IPS DF 6.9 (cell line): ENCODE data around the gene SH2D3C.

ENCODE experiments used
- DNase-seq: peaks from one replicate; pipeline ENCODE4 v3.0.0-alpha.2; 2013; ENCODE audit warnings: low read depth, low spot score
- H3K27ac ChIP-seq: one replicate; pipeline ENCODE4 v1.5.1; 2013; ENCODE audit warnings: low read length, control low read depth
- H3K27me3 ChIP-seq: 2 replicates; pipeline ENCODE4 v1.6.1; 2013; ENCODE audit warnings: mild to moderate bottlenecking, low read length; ENCODE audit not compliant: control insufficient read depth, insufficient read depth
- H3K36me3 ChIP-seq: 2 replicates; pipeline ENCODE4 v1.6.1; 2013; ENCODE audit warnings: low read length; ENCODE audit not compliant: control insufficient read depth, insufficient read depth
- H3K4me1 ChIP-seq: 2 replicates; pipeline ENCODE4 v1.6.1; 2013; ENCODE audit warnings: low read length; ENCODE audit not compliant: control insufficient read depth, insufficient read depth
- H3K4me3 ChIP-seq: 2 replicates; pipeline ENCODE4 v1.5.1; 2013; ENCODE audit warnings: mild to moderate bottlenecking, low read length
- H3K9me3 ChIP-seq: 2 replicates; pipeline ENCODE4 v1.6.1; 2013; ENCODE audit warnings: low read length, inconsistent platforms; ENCODE audit not compliant: control insufficient read depth, insufficient read depth
- WGBS: extraction: QIAGEN DNeasy Blood & Tissue Kit; methylation state at CpG from one replicate; pipeline ENCODE4 v1.1.7; 2013; ENCODE audit warnings: mixed read lengths, missing lambda C conversion rate; ENCODE audit not compliant: insufficient read length, insufficient coverage; 5-methylcytosine and 5-hydroxymethylcytosine counted together

The SH2D3C gene

GRCh38 chr9:127778280-127779135 lies at the start of gene SH2D3C:
Gene SH2D3C (minus strand): TSS chr9:127778666. CDS start chr9:127778627, 39 bp downstream.
- no CpG with 5 or more reads among the region's 13 CpGs for WGBS
- Histone ChIP-seq H3K36me3 (no peaks in the 10 kb centered on the region), H3K9me3 (no peaks in the 10 kb centered on the region), H3K4me1 (no peaks in the 10 kb centered on the region), H3K27ac (no peak within 1 kb of the TSS), H3K27me3 (no peaks in the 10 kb centered on the region), H3K4me3 (no peak within 1 kb of the TSS)
- DNase-seq, result no peak

- WGBS, result no CpG with 5 or more reads among the region's 7 CpGs
- no peaks in the 10 kb centered on the region for H3K9me3 ChIP-seq
- H3K36me3 ChIP-seq, result no peaks in the 10 kb centered on the region
- H3K4me3 ChIP-seq, result no peak overlapping the region
- DNase-seq, result no peak
- H3K27me3 ChIP-seq, result no peaks in the 10 kb centered on the region
- no peak overlapping the region for H3K27ac ChIP-seq
- peaks cover 6% of the 10 kb centered on the region for H3K4me1 ChIP-seq
These were observed 47.9 kb upstream of the SH2D3C start for GRCh38 chr9:127826253-127826913.

DNA sequence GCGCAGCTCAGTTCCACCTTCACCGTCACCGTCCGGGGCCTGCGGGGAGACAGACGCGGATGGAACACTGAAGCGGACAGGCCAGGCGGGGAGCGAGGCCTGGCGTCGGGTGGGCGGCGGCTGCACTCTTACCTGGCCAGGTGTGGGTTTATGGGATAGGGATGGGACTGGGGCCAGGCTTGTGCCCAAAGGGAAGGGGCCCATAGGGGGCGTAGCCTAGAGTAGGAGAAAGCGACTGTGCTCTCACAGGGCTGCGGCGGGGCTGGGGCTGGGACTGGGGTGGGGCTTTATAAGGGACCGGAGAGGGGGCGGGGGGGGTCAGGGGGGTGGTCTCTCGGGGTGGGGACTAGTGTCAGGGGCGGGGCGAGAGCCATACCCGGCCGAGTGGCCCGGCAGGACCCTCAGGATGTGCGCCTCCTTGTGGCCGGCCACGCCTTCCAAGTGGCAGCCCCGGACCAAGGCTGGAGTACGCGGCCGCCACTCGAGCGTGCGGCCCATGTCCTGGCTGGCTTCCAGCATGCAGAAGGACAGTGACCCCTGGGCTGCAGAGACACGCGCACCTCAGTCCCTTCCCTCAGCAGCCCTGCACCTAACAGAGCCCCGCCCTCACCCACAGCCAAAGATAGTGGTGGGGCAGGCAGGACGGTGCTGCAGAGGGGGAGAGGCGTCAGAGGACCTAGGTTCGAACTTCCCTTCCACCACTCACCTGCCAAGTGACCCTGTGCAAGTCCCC lies 47.0 kb upstream of the SH2D3C start:
- H3K4me3 ChIP-seq, result no peak overlapping the region; the same call in 1 of the 2 replicates
- H3K27ac ChIP-seq, result no peak overlapping the region
- no CpG with 5 or more reads among the region's 42 CpGs for WGBS
- DNase-seq, result no peak
- H3K36me3 ChIP-seq, result no peaks in the 10 kb centered on the region
- no peaks in the 10 kb centered on the region for H3K27me3 ChIP-seq
- H3K9me3 ChIP-seq, result no peaks in the 10 kb centered on the region
- H3K4me1 ChIP-seq, result peaks cover 6% of the 10 kb centered on the region

- H3K36me3 ChIP-seq, result no peaks in the 10 kb centered on the region; the same call in 1 of the 2 replicates
- WGBS, result no CpG with 5 or more reads among the region's 4 CpGs
- no peaks in the 10 kb centered on the region for H3K9me3 ChIP-seq
- no peak overlapping the region for H3K4me3 ChIP-seq
- no peak overlapping the region for H3K27ac ChIP-seq
- no peaks in the 10 kb centered on the region for H3K27me3 ChIP-seq
- H3K4me1 ChIP-seq, result peaks cover 2% of the 10 kb centered on the region; the same call in 1 of the 2 replicates
- DNase-seq, result no peak
These were observed 43.6 kb upstream of the SH2D3C start for GRCh38 chr9:127822108-127822507.

GRCh38 chr9:127818574-127818973 lies 40.1 kb upstream of the SH2D3C start:
- Histone ChIP-seq H3K4me1 (no peaks in the 10 kb centered on the region), H3K4me3 (no peak overlapping the region), H3K27ac (no peak overlapping the region), H3K9me3 (no peaks in the 10 kb centered on the region), H3K36me3 (peaks cover 13% of the 10 kb centered on the region), H3K27me3 (no peaks in the 10 kb centered on the region)
- WGBS, result no CpG with 5 or more reads among the region's 11 CpGs
- no peak for DNase-seq

DNA sequence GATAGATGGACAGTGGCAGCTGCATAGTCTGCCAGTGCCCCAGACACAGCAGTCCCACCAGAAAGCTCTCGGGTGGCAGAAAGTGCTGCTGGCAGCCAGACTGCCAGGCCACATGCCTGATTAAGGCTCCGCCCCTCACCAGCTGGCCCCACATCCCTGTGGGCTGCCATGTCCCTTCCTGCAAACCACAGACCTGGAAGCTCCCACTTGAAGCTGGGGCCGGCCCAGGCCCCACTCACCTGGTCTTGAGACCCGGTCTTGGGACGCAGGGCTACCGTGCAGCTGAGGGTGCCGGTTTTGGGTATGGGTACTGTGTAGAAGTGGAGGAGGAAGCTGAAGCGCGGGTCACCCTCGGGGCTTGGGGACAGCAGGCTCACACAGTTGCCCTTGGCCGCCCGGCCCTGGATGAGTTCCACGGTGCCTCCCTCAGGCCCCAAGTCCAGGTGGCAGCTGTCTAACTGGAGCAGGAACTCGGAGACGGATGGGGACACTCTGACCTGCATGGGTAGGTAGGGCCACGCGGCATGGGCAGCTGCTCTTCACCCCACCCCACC lies 39.5 kb upstream of the SH2D3C start:
- H3K4me1 ChIP-seq, result no peaks in the 10 kb centered on the region
- H3K36me3 ChIP-seq, result peaks cover 20% of the 10 kb centered on the region
- no peak overlapping the region for H3K27ac ChIP-seq

DNA sequence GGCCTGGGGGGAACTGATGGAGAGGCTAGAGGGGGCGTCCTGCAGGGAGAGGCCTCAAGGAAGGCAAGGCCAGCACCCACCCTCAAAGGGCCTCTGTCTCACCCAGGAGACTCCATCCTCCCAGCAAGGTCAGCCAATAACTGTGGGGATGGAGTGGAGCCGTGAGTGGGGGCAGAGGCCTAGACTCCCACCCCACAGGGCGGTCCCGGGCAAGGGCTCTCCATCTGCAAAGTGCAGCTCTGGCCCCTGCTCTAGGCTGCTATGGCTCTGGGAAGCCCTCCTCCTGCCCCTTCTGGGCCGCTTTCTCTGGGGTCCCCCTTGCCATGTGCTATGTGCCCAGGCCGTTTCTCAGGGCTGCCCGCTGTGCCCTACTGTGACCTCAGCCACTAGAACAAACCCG lies 38.3 kb upstream of the SH2D3C start:
- Histone ChIP-seq H3K9me3 (no peaks in the 10 kb centered on the region), H3K27ac (no peak overlapping the region), H3K36me3 (peaks cover 22% of the 10 kb centered on the region), H3K27me3 (no peaks in the 10 kb centered on the region), H3K4me3 (no peak overlapping the region), H3K4me1 (no peaks in the 10 kb centered on the region)
- WGBS, result no CpG with 5 or more reads among the region's 8 CpGs
- no peak for DNase-seq

More for the DNA sequence above, 39.5 kb upstream of the SH2D3C start:
- WGBS, result no CpG with 5 or more reads among the region's 17 CpGs
- Histone ChIP-seq H3K4me3 (no peak overlapping the region), H3K9me3 (no peaks in the 10 kb centered on the region), H3K27me3 (no peaks in the 10 kb centered on the region)
- no peak for DNase-seq

DNA sequence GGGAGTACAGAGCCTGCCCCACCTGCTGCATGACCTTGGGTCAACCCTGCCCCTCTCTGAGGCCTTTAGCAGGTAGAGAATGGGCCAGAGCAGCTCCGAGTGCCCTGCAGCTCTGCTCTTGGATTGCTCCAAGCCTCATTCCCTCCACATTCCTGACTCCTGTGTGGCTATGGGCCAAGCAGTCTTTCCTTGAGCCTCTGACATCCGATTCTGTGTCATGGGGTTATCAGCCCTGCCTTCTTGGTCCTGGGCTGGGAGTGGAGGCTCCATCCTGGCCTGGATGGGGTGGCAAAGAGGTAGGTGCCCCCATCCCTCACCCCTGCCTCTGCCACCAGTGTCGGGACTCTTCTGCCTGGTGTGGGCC lies 37.9 kb upstream of the SH2D3C start:
- Histone ChIP-seq H3K4me3 (no peak overlapping the region), H3K27me3 (no peaks in the 10 kb centered on the region), H3K27ac (no peak overlapping the region), H3K36me3 (peaks cover 22% of the 10 kb centered on the region), H3K4me1 (no peaks in the 10 kb centered on the region), H3K9me3 (no peaks in the 10 kb centered on the region)
- DNase-seq, result no peak
- WGBS, result no CpG with 5 or more reads among the region's 3 CpGs

GRCh38 chr9:127815512-127816361 lies 37.3 kb upstream of the SH2D3C start:
- no peaks in the 10 kb centered on the region for H3K9me3 ChIP-seq
- peaks cover 22% of the 10 kb centered on the region for H3K36me3 ChIP-seq
- no peak for DNase-seq
- H3K4me3 ChIP-seq, result no peak overlapping the region
- WGBS, result no CpG with 5 or more reads among the region's 33 CpGs
- no peaks in the 10 kb centered on the region for H3K4me1 ChIP-seq
- H3K27me3 ChIP-seq, result no peaks in the 10 kb centered on the region
- no peak overlapping the region for H3K27ac ChIP-seq
